PC-3 (cell line): ENCODE data around the gene ATP1A2. TPM values are rescaled to one million over a fixed set of nuclear protein-coding genes. Genes with fewer than 3 reads are reported as not detected.

Experiments used
- ATAC-seq: fragments of 200-7000 bp; cut with Tn5 transposase; 2 replicates; pipeline ENCODE4 v1.9.1; 2020; ENCODE audit warnings: mild to moderate bottlenecking, moderate library complexity
- BruUV-seq: library from RNA; stranded (reverse); fragments of 400-500 nt; replicated peaks from 2 replicates; lab custom pipeline; 2021; lab: Mats Ljungman, UMichigan
- CTCF ChIA-PET: fragments of 300-600 bp; sonication (Branson Sonifier 250); formaldehyde crosslinking; loops from one replicate; lab custom pipeline; 2022; ENCODE audit warnings: antibody characterized with exemption; lab: Charles Lee
- POLR2A ChIA-PET: fragments of 300-600 bp; sonication (Branson Sonifier 250); formaldehyde crosslinking; loops from one replicate; lab custom pipeline; 2022; ENCODE audit warnings: antibody characterized with exemption; ENCODE audit not compliant: unreplicated experiment; lab: Charles Lee
- DNase-seq: peaks from one replicate; pipeline ENCODE4 v3.0.0-alpha.2; 2015
- H2AFZ ChIP-seq: fragments of 300-600 bp; sonication (generic); 2 replicates; pipeline ENCODE4 v1.6.0; 2016; ENCODE audit warnings: antibody characterized with exemption, low read length
- H3F3A ChIP-seq: fragments of 300-600 bp; sonication (generic); one replicate; pipeline ENCODE4 v1.6.0; 2017; ENCODE audit warnings: antibody characterized with exemption, low read length, control low read depth, mild to moderate bottlenecking; ENCODE audit not compliant: unreplicated experiment
- H3K27ac ChIP-seq: fragments of 300-600 bp; sonication (generic); 2 replicates; pipeline ENCODE4 v1.5.1; 2016; ENCODE audit warnings: mild to moderate bottlenecking, low read length
- H3K27me3 ChIP-seq: fragments of 300-600 bp; sonication (generic); 2 replicates; pipeline ENCODE4 v1.6.1; 2016; ENCODE audit warnings: low read length, mixed read lengths
- H3K36me3 ChIP-seq: fragments of 300-600 bp; sonication (generic); 2 replicates; pipeline ENCODE4 v1.6.1; 2016; ENCODE audit warnings: low read depth, mixed run types, low read length, mixed read lengths
- H3K4me1 ChIP-seq: fragments of 300-600 bp; sonication (generic); 2 replicates; pipeline ENCODE4 v1.5.1; 2016; ENCODE audit warnings: low read length; ENCODE audit not compliant: insufficient read depth
- H3K4me2 ChIP-seq: fragments of 300-600 bp; sonication (generic); 2 replicates; pipeline ENCODE4 v1.6.0; 2016; ENCODE audit warnings: low read length
- H3K4me3 ChIP-seq: fragments of 300-600 bp; sonication (generic); 2 replicates; pipeline ENCODE4 v1.5.1; 2016; ENCODE audit warnings: mild to moderate bottlenecking, low read length, mixed read lengths
- H3K79me2 ChIP-seq: fragments of 300-600 bp; sonication (generic); 2 replicates; pipeline ENCODE4 v1.6.1; 2017; ENCODE audit warnings: low read length, mixed read lengths
- H3K9ac ChIP-seq: fragments of 300-600 bp; sonication (generic); 2 replicates; pipeline ENCODE4 v1.6.0; 2016; ENCODE audit warnings: mild to moderate bottlenecking, low read length
- H3K9me2 ChIP-seq: fragments of 300-600 bp; sonication (generic); replicated peaks from 2 replicates; pipeline ENCODE4 v1.6.1; 2016; ENCODE audit warnings: mixed run types, low read length, mixed read lengths
- H3K9me3 ChIP-seq: fragments of 300-600 bp; sonication (generic); 2 replicates; pipeline ENCODE4 v1.6.1; 2016; ENCODE audit warnings: low read length, mixed read lengths
- H4K20me1 ChIP-seq: fragments of 300-600 bp; sonication (generic); 2 replicates; pipeline ENCODE4 v1.6.1; 2016; ENCODE audit warnings: low read length, mixed read lengths
- CTCF ChIP-seq: fragments of 300-600 bp; sonication (generic); conservative IDR thresholded peaks from 2 replicates; pipeline ENCODE4 v1.5.1; 2017; ENCODE audit warnings: antibody characterized with exemption, low read depth, mild to moderate bottlenecking, low read length
- EZH2 ChIP-seq: fragments of 300-600 bp; sonication (generic); IDR thresholded peaks from one replicate; pipeline ENCODE4 v1.6.1; 2017; ENCODE audit warnings: antibody characterized with exemption, mild to moderate bottlenecking, low read length; ENCODE audit not compliant: unreplicated experiment
- EZH2phosphoT487 ChIP-seq: fragments of 300-600 bp; sonication (generic); IDR thresholded peaks from 2 replicates; pipeline ENCODE4 v1.6.1; 2018; ENCODE audit warnings: mild to moderate bottlenecking, antibody characterized with exemption, low read length, borderline replicate concordance
- intact Hi-C: fragments of 100-400 bp; cut with micrococcal nuclease; formaldehyde crosslinking; loops from 2 replicates; pipeline ENCODE4 v1.9.0; 2023
- total RNA-seq: library from RNA; depleted of rRNA; stranded (reverse); fragments of >200 nt; gene quantifications from 2 replicates; pipeline ENCODE4 v1.2.3, GENCODE V29; 2014

ATP1A2 gene
- total RNA-seq, 1 experiment from 2014 or later, result not detected

- Histone ChIP-seq H4K20me1 (no peaks in the 10 kb centered on the region), H3K9me2 (no peaks in the 10 kb centered on the region), H3F3A (no peaks in the 10 kb centered on the region), H3K4me1 (peaks cover 9% of the 10 kb centered on the region), H2AFZ (no peak overlapping the region), H3K9me3 (no peaks in the 10 kb centered on the region), H3K36me3 (no peaks in the 10 kb centered on the region), H3K79me2 (no peaks in the 10 kb centered on the region), H3K27ac (no peak overlapping the region), H3K9ac (no peak overlapping the region), H3K27me3 (peaks cover 48% of the 10 kb centered on the region), H3K4me3 (no peak overlapping the region), H3K4me2 (no peak overlapping the region)
- no peak for ATAC-seq
- intact Hi-C loops, result no loop called here
- no peak for TF ChIP-seq EZH2phosphoT487
- no peak for TF ChIP-seq EZH2
- TF ChIP-seq CTCF, result no peak
- no peak for DNase-seq
- CTCF ChIA-PET, result interaction anchor here (1.9 kb wide), 1 partner anchor 33 kb away, joined by 7 read pairs; no protein-coding TSS in a partner anchor
- BruUV-seq, result no TSS peak
- POLR2A ChIA-PET, result no interaction called here
Observed at GRCh38 chr1:160079448-160079847, 36.1 kb upstream of the ATP1A2 start.

- peaks cover 39% of the 10 kb centered on the region for H3K27me3 ChIP-seq
- H3K9me2 ChIP-seq, result no peaks in the 10 kb centered on the region
- H3K27ac ChIP-seq, result no peak overlapping the region
- TF ChIP-seq EZH2 (no peak), EZH2phosphoT487 (no peak), CTCF (no peak)
- no peak for DNase-seq
- ChIA-PET CTCF (no interaction called here), POLR2A (no interaction called here)
- no peaks in the 10 kb centered on the region for H3K36me3 ChIP-seq
- no peak overlapping the region for H2AFZ ChIP-seq
- H3K4me1 ChIP-seq, result peaks cover 9% of the 10 kb centered on the region
- H3F3A ChIP-seq, result no peaks in the 10 kb centered on the region
- no peak overlapping the region for H3K4me2 ChIP-seq
- H3K79me2 ChIP-seq, result no peaks in the 10 kb centered on the region
- ATAC-seq, result no peak
- H3K9me3 ChIP-seq, result no peaks in the 10 kb centered on the region
- no peaks in the 10 kb centered on the region for H4K20me1 ChIP-seq
- no TSS peak for BruUV-seq
- no peak overlapping the region for H3K9ac ChIP-seq
- intact Hi-C loops, result loop anchor here (5.0 kb wide), 2 partner anchors 143 to 948 kb away; no protein-coding TSS in a partner anchor
- no peak overlapping the region for H3K4me3 ChIP-seq
Observed at GRCh38 chr1:160080381-160081100, 35.0 kb upstream of the ATP1A2 start.
